ENCODE results near the gene RPN1. TPM values are rescaled to one million over a fixed set of nuclear protein-coding genes. Genes with fewer than 3 reads are reported as not detected.
A peak's percentile ranks its signal among the peaks of the same experiment; 100 is the strongest.

The RPN1 gene
- total and polyA plus RNA-seq, 2 of the 13 experiments (the other 11 are each of a cell fraction or from before 2014, with no cell fraction given), result 290 to 342 TPM

DNA sequence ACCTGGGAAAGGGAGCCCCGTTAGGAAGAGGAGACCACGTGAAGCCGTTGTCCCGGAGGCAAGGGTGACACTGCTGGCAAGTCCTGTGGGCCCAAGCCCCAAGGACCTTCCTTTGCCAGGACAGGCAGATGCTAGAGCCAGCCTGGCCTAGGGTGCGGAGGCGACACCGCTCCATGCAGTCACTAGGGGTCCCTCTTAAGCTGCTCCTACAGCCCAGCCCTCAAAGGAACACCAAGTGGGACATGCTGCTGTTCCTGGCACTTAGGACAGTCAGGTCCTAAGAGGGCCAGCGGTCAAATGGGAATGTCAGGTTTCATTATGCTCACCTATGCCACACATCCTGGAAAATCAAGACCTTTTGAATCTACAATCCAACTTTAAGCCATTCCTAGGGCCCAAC is 59.7 kb downstream of the RPN1 start (continued):
- TF ChIP-seq, protein P1, sequence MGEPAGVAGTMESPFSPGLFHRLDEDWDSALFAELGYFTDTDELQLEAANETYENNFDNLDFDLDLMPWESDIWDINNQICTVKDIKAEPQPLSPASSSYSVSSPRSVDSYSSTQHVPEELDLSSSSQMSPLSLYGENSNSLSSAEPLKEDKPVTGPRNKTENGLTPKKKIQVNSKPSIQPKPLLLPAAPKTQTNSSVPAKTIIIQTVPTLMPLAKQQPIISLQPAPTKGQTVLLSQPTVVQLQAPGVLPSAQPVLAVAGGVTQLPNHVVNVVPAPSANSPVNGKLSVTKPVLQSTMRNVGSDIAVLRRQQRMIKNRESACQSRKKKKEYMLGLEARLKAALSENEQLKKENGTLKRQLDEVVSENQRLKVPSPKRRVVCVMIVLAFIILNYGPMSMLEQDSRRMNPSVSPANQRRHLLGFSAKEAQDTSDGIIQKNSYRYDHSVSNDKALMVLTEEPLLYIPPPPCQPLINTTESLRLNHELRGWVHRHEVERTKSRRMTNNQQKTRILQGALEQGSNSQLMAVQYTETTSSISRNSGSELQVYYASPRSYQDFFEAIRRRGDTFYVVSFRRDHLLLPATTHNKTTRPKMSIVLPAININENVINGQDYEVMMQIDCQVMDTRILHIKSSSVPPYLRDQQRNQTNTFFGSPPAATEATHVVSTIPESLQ (CRISPR knock-in tag; conservative IDR thresholded peaks at IDR 0.05), result no peak
- TF ChIP-seq AFF4 (CRISPR knock-in tag; IDR thresholded peaks at IDR 0.05) (no peak), ZNF75D (CRISPR knock-in tag; IDR thresholded peaks at IDR 0.05; ENCODE audit: borderline replicate concordance) (no peak), ZBTB3 (CRISPR knock-in tag; IDR thresholded peaks at IDR 0.05; ENCODE audit: borderline replicate concordance, low read depth) (no peak), GZF1 (CRISPR knock-in tag; IDR thresholded peaks at IDR 0.05) (no peak), GATA4 (IDR thresholded peaks at IDR 0.05; ENCODE audit: borderline replicate concordance, low read depth) (no peak), MTA1 (CRISPR knock-in tag; IDR thresholded peaks at IDR 0.05; ENCODE audit: borderline replicate concordance) (no peak; the same call in 1 of the 2 replicates), HNRNPUL1 (IDR thresholded peaks at IDR 0.05; ENCODE audit: low read depth, low read length) (no peak), FLYWCH1 (CRISPR knock-in tag; IDR thresholded peaks at IDR 0.05) (no peak), SP1 (IDR thresholded peaks at IDR 0.05) (no peak), SP1 (CRISPR knock-in tag; IDR thresholded peaks at IDR 0.05) (no peak; the same call in 1 of the 2 replicates), ZNF446 (CRISPR knock-in tag; IDR thresholded peaks at IDR 0.05) (0 out of 2 replicates have a peak, but pooled peaks have one; percentile 50), ZNF883 (CRISPR knock-in tag; IDR thresholded peaks at IDR 0.05; ENCODE audit: not compliant biosample characterization) (no peak), FOXA1 (IDR thresholded peaks at IDR 0.05) (no peak), FOXA1 (CRISPR knock-in tag; IDR thresholded peaks at IDR 0.05) (no peak), TBX2 (CRISPR knock-in tag; IDR thresholded peaks at IDR 0.05; ENCODE audit: borderline replicate concordance) (peak; percentile 40; the same call in 1 of the 2 replicates), MAFG (CRISPR knock-in tag; IDR thresholded peaks at IDR 0.05) (no peak), ZNF777 (CRISPR knock-in tag; IDR thresholded peaks at IDR 0.05) (no peak), MYC (CRISPR knock-in tag; IDR thresholded peaks at IDR 0.05; ENCODE audit: borderline replicate concordance) (peak; percentile 65; the same call in 1 of the 2 replicates), ZNF3 (CRISPR knock-in tag; IDR thresholded peaks at IDR 0.05) (no peak), RBM22 (optimal IDR thresholded peaks at IDR 0.05; ENCODE audit: low read length) (no peak), KDM6A (CRISPR knock-in tag; IDR thresholded peaks at IDR 0.05; ENCODE audit: low read depth) (no peak), ZNF790 (CRISPR knock-in tag; IDR thresholded peaks at IDR 0.05; ENCODE audit: borderline replicate concordance) (no peak), PLRG1 (conservative IDR thresholded peaks at IDR 0.05) (no peak), ERF (CRISPR knock-in tag; IDR thresholded peaks at IDR 0.05) (no peak)
- TF ChIP-seq, protein P2, sequence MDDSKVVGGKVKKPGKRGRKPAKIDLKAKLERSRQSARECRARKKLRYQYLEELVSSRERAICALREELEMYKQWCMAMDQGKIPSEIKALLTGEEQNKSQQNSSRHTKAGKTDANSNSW (CRISPR knock-in tag; IDR thresholded peaks at IDR 0.05; ENCODE audit: borderline replicate concordance), result no peak
- TF ChIP-seq, protein P3, sequence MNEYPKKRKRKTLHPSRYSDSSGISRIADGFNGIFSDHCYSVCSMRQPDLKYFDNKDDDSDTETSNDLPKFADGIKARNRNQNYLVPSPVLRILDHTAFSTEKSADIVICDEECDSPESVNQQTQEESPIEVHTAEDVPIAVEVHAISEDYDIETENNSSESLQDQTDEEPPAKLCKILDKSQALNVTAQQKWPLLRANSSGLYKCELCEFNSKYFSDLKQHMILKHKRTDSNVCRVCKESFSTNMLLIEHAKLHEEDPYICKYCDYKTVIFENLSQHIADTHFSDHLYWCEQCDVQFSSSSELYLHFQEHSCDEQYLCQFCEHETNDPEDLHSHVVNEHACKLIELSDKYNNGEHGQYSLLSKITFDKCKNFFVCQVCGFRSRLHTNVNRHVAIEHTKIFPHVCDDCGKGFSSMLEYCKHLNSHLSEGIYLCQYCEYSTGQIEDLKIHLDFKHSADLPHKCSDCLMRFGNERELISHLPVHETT (CRISPR knock-in tag; conservative IDR thresholded peaks at IDR 0.05), result no peak

All from HepG2 (cell line).